GM12864 (cell line): ENCODE measurements around the gene HDLBP.
"Not testable (repeated sequence)": the region's sequence is repeated elsewhere in the genome, so short reads cannot be mapped to it uniquely, and the experiment has no call there.

Experiments used
- DNase-seq: peaks from one replicate; pipeline ENCODE4 v3.0.0-alpha.2; 2011; ENCODE audit warnings: low read depth
- H3K4me3 ChIP-seq: 2 replicates; pipeline ENCODE4 v1.5.1; 2011; ENCODE audit warnings: mild to moderate bottlenecking, low read depth, low read length, control low read depth
- TF ChIP-seq, protein P1 (sequence below): IDR thresholded peaks from 2 replicates; pipeline ENCODE4 v1.5.1; 2011; ENCODE audit warnings: low read depth, mild to moderate bottlenecking, moderate library complexity, low read length, control low read depth, inconsistent platforms; ENCODE audit errors: missing control alignments

Gene HDLBP

DNA sequence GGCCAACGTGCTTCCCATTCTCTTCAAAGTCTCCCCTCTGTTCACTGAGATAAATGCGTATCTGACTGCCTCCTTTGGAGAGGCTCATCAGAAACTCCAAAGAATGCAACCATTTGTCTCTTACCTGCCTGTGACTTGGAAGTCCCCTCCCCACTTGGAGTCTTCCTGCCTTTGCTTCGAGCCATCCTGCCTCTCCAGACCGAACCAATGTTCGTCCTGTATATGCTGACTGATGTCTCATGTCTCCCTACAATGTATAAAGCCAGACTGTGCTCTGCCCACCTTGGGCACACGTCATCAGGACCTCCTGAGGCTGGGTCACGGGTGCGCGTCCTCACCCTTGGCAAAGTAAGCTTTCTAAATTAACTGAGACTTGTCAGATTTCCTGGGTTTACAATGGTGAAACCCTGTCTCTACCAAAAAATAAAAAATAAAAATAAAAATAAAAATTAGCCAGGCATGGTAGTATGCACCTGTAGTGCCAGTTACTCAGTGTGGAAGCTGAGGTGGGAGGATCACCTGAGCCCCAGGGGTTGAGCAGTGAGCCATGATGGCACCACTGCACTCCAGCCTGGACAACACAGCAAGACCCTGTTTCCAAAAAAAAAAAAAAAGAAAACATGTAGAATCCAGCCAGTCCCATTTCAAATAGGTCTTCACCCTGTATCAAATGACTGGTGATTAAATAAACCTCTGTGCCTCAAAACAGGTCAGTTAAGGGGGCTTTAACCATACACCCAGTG is 29.0 kb downstream of the HDLBP start:
- no peak for DNase-seq
- TF ChIP-seq, protein P1, sequence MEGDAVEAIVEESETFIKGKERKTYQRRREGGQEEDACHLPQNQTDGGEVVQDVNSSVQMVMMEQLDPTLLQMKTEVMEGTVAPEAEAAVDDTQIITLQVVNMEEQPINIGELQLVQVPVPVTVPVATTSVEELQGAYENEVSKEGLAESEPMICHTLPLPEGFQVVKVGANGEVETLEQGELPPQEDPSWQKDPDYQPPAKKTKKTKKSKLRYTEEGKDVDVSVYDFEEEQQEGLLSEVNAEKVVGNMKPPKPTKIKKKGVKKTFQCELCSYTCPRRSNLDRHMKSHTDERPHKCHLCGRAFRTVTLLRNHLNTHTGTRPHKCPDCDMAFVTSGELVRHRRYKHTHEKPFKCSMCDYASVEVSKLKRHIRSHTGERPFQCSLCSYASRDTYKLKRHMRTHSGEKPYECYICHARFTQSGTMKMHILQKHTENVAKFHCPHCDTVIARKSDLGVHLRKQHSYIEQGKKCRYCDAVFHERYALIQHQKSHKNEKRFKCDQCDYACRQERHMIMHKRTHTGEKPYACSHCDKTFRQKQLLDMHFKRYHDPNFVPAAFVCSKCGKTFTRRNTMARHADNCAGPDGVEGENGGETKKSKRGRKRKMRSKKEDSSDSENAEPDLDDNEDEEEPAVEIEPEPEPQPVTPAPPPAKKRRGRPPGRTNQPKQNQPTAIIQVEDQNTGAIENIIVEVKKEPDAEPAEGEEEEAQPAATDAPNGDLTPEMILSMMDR = no peak
- no peak overlapping the region for H3K4me3 ChIP-seq

- TF ChIP-seq, protein P1 = no peak
- H3K4me3 ChIP-seq = no peak overlapping the region
These were observed 29.9 kb downstream of the HDLBP start for GRCh38 chr2:241285596-241285995.

GRCh38 chr2:241282555-241282954 is 32.9 kb downstream of the HDLBP start:
- DNase-seq = no peak
- TF ChIP-seq, protein P1 = no peak
- no peak overlapping the region for H3K4me3 ChIP-seq

More at GRCh38 chr2:241285596-241285995, 29.9 kb downstream of the HDLBP start:
- no peak for DNase-seq

- DNase-seq = no peak
- H3K4me3 ChIP-seq = no peak overlapping the region
- TF ChIP-seq, protein P1 = no peak
These were observed 35.2 kb downstream of the HDLBP start for GRCh38 chr2:241280291-241280690.

DNA sequence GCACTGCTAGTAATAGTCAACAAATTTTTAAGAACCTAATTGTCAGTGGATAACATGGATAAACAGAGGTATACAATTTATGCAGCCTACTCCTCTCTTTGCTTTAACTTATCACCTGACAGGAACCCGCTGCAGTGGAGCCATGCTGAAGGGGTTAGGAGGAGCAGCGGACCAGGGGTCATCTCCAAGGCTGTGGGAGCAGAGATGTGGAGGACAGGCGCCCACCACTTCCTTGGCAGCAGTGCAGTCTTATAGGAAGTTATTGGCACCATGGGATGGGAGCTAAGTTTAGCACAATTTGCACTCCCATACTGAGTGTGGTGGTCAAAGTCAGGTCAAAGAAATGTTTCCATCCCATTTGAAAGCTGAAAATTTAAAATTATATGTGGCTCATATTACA is 35.6 kb downstream of the HDLBP start:
- no peak overlapping the region for H3K4me3 ChIP-seq
- TF ChIP-seq, protein P1 = no peak
- no peak for DNase-seq

DNA sequence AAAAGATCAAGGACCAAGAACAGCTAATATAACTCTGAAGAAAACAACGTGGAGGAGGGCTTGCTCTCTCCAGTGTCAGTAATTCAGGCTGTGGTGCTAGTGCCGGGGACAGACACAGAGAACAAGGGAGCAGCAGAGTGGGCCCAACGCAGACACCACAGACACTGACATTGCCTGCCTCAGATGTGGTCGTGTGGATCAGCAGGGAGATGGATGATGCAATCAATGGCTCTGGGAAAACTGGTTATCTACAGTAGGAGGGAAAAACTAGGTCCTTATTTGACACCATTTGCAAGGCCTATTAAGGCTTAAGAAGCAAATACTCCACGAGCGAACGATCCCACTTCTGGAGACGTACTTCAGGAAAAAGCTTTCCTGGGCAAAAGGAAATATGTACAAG is 36.1 kb downstream of the HDLBP start:
- TF ChIP-seq, protein P1 = no peak
- no peak overlapping the region for H3K4me3 ChIP-seq
- DNase-seq = no peak

DNA sequence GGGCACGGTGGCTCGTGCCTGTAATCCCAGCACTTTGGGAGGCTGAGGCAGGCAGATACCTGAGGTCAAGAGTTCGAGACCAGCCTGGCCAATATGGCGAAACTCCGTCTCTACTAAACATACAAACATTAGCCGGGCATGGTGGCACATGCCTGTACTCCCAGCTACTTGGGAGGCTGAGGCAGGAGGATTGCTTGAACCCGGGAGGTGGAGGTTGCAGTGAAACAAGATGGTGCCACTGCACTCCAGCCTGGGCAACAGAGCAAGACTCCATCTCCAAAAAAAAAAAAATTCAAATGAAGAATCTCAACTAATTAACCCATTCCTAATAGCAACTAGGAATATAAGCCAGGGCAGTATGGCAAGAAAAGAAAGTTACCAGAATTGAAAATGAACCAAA is 37.2 kb downstream of the HDLBP start:
- not testable (repeated sequence) for DNase-seq, H3K4me3 ChIP-seq
